AG04449 (cell line): ENCODE results near the gene LDB2.

ENCODE experiments used
- CTCF ChIA-PET: fragments of 350-600 bp; formaldehyde crosslinking; extraction: SDS; loops from one replicate; lab custom pipeline; 2021; ENCODE audit warnings: antibody characterized with exemption; lab: Yijun Ruan, JAX
- POLR2A ChIA-PET: fragments of 400-600, 350-600 bp; formaldehyde crosslinking; extraction: SDS; loops from one replicate; lab custom pipeline; 2020; ENCODE audit warnings: antibody characterized with exemption, inconsistent platforms; lab: Yijun Ruan, JAX
- DNase-seq: peaks from one replicate; pipeline ENCODE4 v3.0.0-alpha.2; 2010; ENCODE audit warnings: low read depth, low spot score
- H3K4me3 ChIP-seq: 2 replicates; pipeline ENCODE4 v1.5.1; 2011; ENCODE audit warnings: low read depth, mild to moderate bottlenecking, control low read depth, low read length
- CTCF ChIP-seq: IDR thresholded peaks from one replicate; pipeline ENCODE4 v1.5.1; 2011; ENCODE audit warnings: mild to moderate bottlenecking, moderate library complexity, low read length, control low read depth, inconsistent platforms; ENCODE audit not compliant: insufficient read depth; ENCODE audit errors: missing control alignments

Gene LDB2

GRCh38 chr4:16893141-16893651, 5.2 kb downstream of the LDB2 start:
- no peak for DNase-seq
- TF ChIP-seq CTCF, result no peak
- peak overlapping the region; percentile 24 for H3K4me3 ChIP-seq
- POLR2A ChIA-PET, result interaction anchor here (0.7 kb wide), 1 partner anchor 18 kb away, joined by 3 read pairs; no protein-coding TSS in a partner anchor
- CTCF ChIA-PET, result interaction anchor here (0.6 to 2.8 kb wide), 6 partner anchors 11 to 431 kb away, joined by 3 to 10 read pairs (median 3); no protein-coding TSS in a partner anchor

GRCh38 chr4:16890651-16891050, 7.8 kb downstream of the LDB2 start:
- no peak for TF ChIP-seq CTCF
- no peak for DNase-seq
- CTCF ChIA-PET, result no interaction called here
- H3K4me3 ChIP-seq, result no peak overlapping the region
- POLR2A ChIA-PET, result no interaction called here

- no peak overlapping the region for H3K4me3 ChIP-seq
- no peak for TF ChIP-seq CTCF
- DNase-seq, result no peak
- POLR2A ChIA-PET, result no interaction called here
- CTCF ChIA-PET, result no interaction called here
Observed at GRCh38 chr4:16889945-16890344, 8.5 kb downstream of the LDB2 start.

DNA sequence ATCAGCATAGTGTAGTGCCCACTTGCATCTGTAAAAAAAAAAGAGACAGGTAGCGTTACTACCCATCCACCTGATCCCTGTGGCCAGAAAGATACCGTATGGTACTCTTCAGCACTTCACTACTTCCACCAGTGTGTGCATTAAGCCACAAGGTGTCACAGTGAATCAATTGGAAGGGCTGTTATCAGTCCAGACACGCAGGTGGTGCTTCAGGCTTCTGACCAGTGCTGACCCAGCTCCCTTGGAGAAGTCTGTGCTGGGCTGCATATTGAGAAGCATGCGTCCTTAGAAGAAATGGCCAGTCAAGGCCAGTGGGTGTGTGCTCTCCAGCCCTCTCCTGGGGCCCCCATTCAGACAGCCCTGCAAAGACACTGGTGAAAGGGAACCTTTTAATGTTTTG, 10.6 kb downstream of the LDB2 start:
- no peak overlapping the region for H3K4me3 ChIP-seq
- TF ChIP-seq CTCF, result no peak
- CTCF ChIA-PET, result no interaction called here
- DNase-seq, result no peak
- POLR2A ChIA-PET, result no interaction called here

- ChIA-PET POLR2A (no interaction called here), CTCF (interaction anchor here (0.6 to 2.1 kb wide), 2 partner anchors 10 to 99 kb away, joined by 3 to 7 read pairs; no protein-coding TSS in a partner anchor)
- DNase-seq, result no peak
- no peak for TF ChIP-seq CTCF
- H3K4me3 ChIP-seq, result no peak overlapping the region
Observed at GRCh38 chr4:16884673-16885460, 13.6 kb downstream of the LDB2 start.

DNA sequence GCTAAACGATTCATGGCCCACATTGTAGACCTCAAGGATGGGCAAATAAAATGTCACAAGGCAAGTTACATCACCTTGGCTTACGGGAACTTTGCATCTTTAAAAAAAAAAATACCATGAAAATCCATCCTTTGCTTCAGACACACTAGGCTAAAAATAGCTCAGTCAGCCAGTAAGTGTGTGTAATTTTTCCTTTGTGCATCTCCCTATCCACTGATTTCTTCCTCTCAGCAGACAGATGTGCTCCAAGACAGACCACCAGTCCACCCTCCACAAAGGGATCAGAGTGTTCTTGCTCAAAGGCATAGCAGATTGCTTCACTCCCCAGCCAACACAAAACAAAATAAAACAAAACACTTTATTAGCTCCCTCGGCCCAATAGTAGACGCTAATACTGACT, 14.6 kb downstream of the LDB2 start:
- no peak for TF ChIP-seq CTCF
- POLR2A ChIA-PET, result no interaction called here

More for the DNA sequence above, 14.6 kb downstream of the LDB2 start:
- H3K4me3 ChIP-seq, result no peak overlapping the region
- CTCF ChIA-PET, result interaction anchor here (2.1 kb wide), 1 partner anchor 9 kb away, joined by 7 read pairs; no protein-coding TSS in a partner anchor
- DNase-seq, result no peak
